MV-4-11 (cell line): ENCODE data around the gene CEACAM16.
"Not testable (repeated sequence)": the region's sequence is repeated elsewhere in the genome, so short reads cannot be mapped to it uniquely, and the experiment has no call there.

Source experiments
- DNase-seq: peaks from one replicate; lab custom pipeline; 2025; lab: John Stamatoyannopoulos, UW

CEACAM16 gene, protein sequence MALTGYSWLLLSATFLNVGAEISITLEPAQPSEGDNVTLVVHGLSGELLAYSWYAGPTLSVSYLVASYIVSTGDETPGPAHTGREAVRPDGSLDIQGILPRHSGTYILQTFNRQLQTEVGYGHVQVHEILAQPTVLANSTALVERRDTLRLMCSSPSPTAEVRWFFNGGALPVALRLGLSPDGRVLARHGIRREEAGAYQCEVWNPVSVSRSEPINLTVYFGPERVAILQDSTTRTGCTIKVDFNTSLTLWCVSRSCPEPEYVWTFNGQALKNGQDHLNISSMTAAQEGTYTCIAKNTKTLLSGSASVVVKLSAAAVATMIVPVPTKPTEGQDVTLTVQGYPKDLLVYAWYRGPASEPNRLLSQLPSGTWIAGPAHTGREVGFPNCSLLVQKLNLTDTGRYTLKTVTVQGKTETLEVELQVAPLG

DNA sequence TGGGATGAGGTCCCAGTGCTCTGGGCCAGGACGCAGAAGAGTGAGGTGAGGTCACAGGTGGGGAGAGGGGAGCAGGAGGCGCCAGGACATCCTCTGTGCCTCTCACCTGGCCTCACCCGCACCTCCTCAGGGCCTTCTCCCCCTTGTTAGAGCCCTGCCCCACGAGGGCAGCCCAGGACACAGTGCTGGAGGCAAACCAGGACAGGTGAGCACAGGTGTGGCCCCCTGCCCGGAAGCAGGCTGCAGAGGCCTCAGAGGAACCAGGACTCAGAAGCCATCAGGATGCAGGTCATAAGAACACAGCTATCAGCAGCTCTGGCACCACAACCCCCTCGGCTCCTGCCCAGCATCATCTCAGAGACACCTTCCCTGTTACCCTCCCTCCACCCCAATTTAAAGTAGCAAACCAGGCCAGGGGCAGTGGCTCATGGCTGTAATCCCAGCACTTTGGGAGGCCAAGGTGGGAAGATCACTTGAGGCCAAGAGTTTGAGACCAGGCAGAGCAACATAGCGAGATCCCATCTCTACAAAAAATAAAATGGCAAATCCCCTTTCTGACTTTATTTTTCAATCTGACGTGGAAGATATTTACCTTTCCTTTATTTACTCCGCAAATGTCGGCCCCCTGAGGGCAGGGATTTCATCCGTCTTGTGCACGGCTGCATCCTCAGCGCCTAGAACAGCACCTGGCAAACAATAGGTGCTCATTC is at the start of gene CEACAM16:
CEACAM16 (plus strand) TSS at position 660 of the 710 bp plus-strand sequence. CDS start 2,306 bp downstream, outside the sequence.
- DNase-seq = no peak

DNA sequence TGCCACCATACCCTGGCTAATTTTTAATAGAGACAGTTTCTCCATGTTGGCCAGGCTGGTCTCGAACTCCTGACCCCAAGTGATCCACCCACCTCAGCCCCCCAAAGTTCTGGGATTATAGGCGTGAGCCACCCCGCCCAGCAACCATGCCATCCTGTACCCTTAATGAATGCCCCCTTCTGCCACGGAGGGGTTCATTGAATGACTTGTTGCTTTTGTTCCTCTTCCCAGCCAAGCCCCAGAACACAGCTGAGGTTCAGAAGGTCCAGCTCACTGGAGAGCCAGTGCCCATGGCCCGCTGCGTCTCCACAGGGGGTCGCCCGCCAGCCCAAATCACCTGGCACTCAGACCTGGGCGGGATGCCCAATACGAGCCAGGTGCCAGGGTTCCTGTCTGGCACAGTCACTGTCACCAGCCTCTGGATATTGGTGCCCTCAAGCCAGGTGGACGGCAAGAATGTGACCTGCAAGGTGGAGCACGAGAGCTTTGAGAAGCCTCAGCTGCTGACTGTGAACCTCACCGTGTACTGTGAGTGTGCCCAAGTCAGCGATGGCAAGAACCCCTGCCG is 49.3 kb upstream of the CEACAM16 start:
- no peak for DNase-seq

DNA sequence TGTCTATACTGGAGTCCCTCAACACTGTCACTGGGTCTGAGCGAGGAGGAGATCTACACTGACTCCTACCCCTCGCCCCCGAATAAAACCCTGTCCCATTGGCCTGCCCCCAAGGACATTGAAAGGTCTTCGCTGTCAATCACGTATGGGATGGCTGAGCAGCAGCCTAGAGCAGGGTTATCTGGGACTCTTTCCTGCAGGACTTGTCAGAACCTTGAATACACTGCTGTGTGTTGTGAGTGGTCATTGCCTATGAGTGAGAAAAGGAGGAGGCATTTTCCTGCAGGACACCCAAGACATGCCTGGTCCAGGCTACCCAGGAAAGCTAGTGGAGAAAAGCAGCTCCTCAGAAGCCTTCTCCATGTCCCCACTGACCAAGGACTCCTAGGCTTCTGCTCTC is 45.6 kb upstream of the CEACAM16 start:
- no peak for DNase-seq

DNA sequence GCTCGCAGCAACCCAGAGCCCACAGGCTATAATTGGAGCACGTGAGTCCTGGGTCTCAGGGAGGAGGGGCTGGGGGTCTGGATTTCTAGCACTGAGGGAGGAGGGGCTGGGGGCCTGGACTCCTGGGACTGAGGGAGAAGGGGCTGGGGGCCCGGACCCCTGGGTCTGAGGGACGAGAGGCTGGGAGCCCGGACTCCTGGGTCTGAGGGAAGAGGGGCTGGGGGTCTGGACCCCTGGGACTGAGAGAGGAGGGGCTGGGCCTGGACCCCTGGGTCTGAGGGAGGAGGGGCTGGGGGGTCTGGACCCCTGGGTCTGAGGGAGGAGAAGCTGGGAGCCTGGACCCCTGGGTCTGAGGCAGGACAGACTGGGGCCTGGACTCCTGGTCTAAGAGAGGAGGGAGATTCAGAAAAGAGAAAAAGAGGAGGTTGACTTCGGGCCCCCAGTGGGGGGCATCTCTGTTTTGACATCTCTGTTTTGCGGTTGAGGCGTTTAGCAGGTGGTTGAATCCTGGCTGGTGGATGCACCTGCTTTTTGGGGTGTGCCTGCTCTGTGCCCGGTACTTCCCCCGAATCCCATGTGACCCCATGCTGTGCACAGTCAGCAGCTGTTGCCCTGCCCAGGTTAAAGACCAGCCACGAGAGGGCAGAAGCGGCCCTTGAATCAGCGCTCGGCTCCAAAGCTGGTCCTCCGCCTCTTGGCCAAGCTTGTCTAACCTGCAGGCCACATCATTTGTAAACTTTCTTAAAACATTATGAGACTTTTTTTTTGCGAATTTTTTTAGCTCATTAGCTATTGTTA is 44.8 kb upstream of the CEACAM16 start:
- peak; percentile 76 for DNase-seq

DNA sequence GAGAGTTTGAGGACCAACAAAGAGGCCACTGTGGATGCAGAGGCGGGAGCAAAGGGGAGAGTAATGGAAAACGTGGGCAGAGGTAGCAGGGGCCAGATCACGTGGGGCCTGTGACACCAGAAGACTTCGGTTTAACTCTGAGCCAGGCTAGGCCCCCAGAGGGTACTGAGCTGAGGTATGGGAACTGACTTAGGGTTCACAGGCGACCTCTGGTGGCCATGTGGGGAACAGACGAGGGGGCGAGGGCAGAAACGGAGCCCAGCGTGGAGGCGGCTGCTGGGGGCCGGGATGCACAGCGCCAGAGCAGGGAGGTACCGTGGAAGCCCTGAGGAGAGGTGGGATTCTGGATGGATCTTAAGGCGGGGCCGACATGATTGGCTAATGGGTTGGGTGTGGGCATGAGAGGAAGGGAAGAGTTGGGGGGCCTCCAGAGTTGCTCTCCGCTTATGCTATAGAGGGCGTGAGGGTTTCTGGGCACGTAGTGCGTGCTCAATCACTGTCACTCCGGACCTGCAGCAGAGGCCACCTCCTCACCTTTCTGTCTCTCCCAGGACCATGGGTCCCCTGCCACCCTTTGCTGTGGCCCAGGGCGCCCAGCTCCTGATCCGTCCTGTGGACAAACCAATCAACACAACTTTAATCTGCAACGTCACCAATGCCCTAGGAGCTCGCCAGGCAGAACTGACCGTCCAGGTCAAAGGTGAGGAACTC is 41.6 kb upstream of the CEACAM16 start:
- DNase-seq = peak; percentile 64

DNA sequence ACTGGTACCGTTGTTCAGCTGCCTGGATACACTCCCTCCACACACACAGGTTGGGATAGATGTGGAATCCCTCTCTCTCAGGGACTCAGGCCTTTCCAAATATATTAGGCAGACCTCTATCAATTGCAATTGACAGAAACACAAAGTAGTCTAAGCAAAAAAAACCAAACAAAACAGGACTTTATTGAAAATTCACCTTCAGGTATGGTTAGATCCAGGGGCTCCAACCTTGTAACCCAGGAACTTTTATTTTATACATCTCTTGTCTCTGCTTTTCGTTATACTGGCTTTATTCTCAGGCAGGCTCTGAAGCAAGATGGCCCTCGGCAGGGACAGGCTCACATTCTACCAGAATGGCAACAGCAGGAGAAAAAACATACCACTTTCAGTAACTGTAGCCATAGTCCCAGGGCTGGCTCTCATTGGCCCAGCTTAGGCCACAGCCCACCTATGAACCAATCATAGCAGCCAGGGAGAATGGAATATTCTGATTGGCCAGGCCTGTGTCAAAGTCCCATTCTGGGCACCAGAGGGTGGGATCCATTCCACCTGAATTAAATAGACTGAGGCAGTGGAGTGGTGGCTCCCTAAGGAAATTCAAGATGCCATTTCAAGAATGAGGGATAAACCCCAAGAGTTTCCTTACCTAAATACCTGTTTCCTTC is 40.8 kb upstream of the CEACAM16 start:
- no peak for DNase-seq

DNA sequence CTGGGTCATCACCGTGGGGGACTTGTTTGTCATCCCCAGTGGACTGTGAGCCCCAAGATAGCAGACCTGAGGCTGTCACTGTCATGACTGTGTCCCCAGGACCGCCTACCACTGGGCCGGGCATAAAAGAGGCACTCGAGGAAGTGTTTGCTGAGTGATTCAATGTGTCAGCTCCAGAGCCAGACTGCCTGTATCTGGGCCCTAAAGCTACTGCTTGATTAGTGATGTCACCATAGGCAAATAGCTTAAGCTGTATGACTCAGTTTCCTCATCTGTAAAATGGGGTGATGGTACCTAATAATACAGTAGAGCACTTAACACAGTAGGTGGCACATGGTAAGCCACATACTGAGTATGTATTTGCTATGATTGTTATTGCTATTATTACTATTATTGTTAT is 38.9 kb upstream of the CEACAM16 start:
- DNase-seq = no peak

DNA sequence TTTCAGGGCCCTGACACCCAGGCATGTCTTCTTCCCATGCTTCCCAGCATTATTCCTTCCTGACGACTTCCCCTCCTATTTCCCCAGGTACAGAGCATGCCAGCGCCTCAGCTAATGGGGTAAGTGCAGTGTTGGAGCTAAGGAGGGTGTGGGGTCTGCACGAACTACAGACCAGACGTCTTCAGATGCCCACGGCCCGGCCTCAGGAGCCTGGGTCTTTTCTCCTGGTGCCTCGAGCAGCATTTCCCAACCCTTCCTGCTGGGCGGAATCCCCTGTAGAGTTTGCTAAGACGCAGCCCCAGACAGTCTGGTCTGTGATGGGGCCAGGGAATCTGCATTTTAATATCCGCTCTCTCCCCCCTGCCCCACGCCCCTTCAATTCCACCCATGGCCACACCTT is 37.7 kb upstream of the CEACAM16 start:
- no peak for DNase-seq

DNA sequence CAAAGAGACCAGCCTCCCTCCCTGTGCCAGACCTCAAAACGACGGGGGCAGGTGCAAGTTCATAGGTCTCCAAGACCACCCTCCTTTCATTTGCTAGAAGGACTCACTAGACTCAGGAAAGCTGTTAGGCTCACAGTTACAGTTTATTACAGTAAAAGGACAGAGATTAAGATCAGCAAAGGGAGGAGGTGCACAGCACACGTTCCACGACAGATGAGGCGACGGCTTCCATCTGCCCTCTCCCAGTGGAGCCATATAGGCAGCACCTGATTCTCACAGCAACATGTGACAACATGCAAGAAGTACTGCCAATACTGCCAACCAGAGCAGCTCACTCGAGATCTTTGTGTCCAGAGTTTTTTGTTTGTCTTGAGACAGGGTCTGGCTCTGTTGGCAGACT is 37.0 kb upstream of the CEACAM16 start:
- DNase-seq = no peak

DNA sequence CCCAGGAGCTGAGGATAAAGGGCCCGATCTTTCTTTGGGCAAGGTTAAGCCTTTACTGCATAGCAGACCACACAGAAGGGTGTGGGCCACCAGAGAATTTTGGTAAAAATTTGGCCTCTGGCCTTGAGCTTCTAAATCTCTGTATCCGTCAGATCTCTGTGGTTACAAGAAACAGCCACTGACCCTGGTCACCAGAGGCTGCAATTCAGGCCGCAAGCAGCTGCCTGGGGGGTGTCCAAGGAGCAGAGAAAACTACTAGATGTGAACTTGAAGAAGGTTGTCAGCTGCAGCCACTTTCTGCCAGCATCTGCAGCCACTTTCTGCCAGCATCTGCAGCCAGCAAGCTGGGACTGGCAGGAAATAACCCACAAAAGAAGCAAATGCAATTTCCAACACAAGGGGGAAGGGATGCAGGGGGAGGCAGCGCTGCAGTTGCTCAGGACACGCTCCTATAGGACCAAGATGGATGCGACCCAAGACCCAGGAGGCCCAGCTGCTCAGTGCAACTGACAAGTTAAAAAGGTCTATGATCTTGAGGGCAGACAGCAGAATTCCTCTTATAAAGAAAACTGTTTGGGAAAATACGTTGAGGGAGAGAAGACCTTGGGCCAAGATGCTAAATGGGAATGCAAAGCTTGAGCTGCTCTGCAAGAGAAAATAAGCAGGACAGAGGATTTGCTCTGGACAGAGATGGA is 36.1 kb upstream of the CEACAM16 start:
- DNase-seq = no peak

DNA sequence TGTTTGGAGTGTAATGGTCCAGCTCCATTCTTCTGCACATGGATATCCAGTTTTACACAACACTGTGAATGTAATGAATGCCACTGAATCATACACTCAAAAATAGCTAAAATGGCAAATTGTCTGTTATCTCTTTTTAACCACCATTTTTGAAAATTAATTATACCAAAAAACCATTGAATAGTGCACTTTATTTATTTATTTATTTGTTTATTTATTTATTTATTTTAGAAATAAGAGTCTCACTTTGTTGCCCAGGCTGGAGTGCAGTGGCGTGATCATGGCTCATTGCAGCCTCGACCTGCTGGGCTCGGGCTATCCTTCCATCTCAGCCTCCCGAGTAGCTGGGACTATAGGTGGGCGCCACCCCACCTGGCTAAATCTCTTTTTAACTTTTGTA is 35.0 kb upstream of the CEACAM16 start:
- DNase-seq = no peak

DNA sequence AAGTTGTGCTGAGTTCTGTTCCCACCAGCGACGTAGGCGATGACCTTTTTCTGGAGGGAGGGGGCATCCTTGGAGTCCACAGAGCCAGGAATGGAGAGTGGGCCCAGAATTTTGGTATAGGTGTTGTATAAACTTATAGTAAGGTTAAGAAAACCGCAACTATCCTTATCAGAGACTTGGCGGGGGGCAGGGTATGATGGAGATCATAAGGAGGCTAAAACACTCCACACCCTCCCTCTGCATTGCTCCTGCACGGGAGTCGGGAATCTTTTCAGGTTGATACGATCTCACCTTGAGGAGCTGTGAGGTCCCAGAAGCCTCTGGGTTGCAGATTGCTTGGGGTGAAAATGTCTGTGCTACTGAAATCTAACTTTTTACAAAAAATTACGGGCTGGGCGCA is 34.0 kb upstream of the CEACAM16 start:
- DNase-seq = no peak

DNA sequence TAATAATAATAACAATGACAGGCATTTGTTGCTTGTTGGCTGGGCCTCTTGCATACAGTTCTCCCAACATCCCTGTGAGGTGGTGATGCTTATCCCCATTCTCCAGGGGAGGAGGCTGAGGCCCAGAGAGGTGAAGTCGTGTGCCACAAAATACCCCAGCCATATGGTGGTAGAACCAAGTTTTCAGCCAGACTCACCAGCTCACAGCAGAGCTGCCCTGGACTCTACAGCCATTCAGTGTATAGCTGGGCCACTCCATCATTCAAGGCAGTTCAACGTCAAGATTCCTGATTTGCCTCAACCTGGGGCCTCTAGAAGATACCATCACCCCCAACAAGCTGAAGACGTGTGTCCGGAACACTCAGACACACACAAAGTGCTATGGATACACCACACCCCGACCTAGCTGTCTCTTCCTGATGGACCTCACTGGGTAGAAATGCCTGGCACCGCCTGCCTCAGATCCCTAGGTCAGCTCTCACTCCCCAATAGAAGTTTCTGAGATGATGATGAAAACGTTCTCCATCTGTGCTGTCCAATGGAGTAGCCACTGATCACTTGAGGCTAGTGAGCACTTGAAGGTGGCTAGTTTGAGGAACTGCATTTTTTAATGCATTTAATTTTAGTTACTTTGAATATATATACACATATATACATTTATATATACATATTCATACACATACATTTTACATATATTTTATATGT is 31.9 kb upstream of the CEACAM16 start:
- no peak for DNase-seq

DNA sequence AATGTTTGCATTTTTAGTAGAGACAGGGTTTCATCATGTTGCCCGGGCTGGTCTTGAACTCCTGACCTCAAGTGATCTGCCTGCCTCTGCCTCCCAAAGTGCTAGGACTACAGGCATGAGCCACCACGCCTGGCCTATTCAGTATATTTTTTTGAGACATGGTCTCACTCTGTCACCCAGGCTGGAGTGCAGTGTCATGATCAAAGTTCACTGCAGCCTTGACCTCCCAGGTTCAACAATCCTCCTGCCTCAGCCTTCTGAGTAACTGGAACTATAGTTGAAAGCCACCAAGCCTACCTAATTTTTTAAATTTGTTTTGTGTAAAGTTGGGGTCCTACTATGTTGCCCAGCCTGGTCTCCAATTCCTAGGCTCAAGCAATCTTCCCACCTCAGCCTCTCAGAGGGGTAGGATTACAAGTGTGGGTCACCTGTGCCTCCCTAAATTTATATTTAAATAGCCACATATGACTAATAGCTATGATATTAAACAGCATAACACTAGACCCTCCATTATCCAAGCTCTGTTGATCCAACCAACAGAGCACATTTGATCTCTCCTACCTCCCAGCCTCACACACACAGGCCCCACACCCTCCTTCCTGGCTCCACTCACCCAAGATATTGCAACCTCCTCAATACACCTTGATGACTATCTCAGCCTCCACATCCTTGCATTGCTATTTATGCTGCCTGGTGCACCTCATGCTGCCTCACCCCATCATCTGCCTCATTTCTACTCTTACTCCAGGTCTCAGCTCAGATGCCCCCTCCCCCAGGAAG is 29.8 kb upstream of the CEACAM16 start:
- no peak for DNase-seq

DNA sequence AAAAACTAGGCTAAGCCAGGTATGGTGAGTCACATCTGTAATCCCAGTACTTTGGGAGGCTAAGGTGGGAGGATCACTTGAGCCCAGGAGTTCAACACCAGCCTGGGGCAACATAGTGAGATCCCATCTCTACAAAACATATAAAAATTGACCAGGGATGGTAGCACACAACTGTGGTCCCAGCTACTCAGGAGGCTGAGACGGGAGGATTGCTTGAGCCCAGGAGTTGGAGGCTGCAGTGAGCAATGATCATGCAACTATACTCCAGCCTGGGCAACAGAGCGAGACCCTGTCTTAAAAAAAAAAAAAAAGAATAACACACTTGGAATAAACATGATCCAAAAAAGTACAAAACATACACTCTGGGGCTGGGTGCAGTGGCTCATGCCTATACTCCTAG is 28.9 kb upstream of the CEACAM16 start:
- not testable (repeated sequence) for DNase-seq

DNA sequence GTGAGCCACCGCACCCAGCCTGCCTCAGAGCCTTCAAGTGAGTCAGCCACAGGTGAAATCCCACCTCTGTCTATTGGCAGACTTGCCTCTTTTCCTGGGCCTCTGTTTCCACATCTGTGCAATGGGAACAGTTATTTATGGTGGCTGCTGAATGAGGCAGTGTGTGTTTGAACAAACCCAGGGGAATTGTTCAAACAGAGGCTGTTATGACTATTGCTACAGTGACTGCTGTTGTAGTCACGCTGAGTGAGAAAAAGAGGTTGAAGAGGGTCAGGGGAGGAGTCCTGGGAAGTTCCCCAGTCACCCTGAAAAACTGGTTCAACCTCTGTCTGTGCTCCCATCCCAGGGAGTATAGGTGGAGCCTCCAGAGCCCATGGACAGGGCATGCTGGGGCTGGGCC is 27.6 kb upstream of the CEACAM16 start, which contains the start of gene CEACAM19:
CEACAM19 (plus strand) TSS at position 83 of the 400 bp plus-strand sequence. CDS start 450 bp downstream, outside the sequence.
- no peak for DNase-seq

DNA sequence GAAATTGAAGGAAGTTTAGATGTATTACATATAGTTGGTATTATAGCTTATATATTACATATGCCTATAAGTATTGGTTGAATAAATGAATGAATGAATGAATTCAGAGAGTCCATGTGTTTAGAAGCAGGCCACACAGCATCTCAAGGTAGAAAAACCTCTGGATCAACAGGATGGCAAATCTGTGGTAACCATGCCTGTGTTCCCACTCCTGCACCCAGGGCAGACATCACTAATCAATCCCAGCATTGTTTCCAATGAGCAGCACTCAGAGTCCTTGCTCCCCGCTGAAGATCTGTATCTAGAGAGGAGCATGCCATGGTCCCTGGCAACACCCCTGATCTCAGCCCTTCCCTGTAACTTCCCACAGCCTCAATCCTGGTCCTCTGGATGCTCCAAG is 26.7 kb upstream of the CEACAM16 start:
- DNase-seq = no peak

DNA sequence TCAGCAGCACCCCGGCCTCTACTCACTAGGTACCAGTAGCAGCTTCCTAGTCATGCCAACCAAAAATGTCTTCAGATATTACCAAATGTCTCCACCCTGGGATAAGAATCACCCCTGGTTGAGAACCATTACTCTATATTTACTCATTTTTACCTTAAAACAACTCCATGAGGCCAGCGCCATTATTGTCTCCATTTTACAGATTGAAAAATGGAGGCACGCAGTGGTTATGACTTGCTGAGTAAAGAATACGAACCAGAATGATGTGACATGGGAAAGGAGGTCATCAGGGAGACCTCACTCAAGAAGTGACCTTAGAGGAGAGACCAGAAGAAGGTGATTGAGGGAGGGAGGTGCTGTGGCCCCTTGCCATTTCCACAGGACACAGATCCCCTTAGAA is 25.4 kb upstream of the CEACAM16 start:
- DNase-seq = no peak

DNA sequence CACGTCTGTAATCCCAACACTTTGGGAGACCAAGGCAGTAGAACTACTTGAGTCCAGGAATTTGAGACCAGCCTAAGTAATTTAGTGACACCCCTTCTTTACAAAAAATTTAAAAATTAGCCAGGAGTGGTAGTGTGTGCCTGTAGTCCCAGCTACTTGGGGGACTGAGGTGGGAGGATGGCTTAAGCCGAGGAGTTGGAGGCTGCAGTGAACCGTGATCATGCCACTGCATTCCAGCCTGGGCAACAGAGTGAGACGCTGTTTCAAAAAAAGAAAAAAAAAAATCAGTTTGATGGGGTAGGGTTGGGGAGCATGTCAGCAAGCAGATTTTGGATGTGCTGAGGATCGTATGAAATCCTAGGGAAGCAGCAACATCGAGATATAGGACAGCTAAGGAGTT is 23.4 kb upstream of the CEACAM16 start:
- no peak for DNase-seq
